SU-DHL-6 (cell line): ENCODE results near the gene ACVRL1.

Source experiments
- CTCF ChIP-seq: fragments of 200-600 bp; sonication (generic); IDR thresholded peaks from one replicate; pipeline ENCODE4 v1.5.1; 2017; ENCODE audit warnings: antibody characterized with exemption, mild to moderate bottlenecking, low read length, moderate library complexity; ENCODE audit not compliant: insufficient read depth, poor library complexity, severe bottlenecking
- EZH2phosphoT487 ChIP-seq: fragments of 200-600 bp; sonication (generic), shearing (Covaris generic); conservative IDR thresholded peaks from 2 replicates; pipeline ENCODE4 v1.6.1; 2018; ENCODE audit warnings: mild to moderate bottlenecking, antibody characterized with exemption, low read length, moderate library complexity, mixed read lengths

- TF ChIP-seq CTCF (no peak), EZH2phosphoT487 (no peak)
Observed at GRCh38 chr12:51910168-51910567, 2.9 kb downstream of the ACVRL1 start.
